Body of pancreas (tissue), 4 donors: ENCODE data around the gene TOB1. TPM values are rescaled to one million over a fixed set of nuclear protein-coding genes. Genes with fewer than 3 reads are reported as not detected.

Experiments used
- ATAC-seq: fragments of 150-250 bp; one replicate; pipeline ENCODE4 v1.9.1; 2016
- DNase-seq, 4 donors: peaks; one replicate each; pipeline ENCODE4 v3.0.0-alpha.2; 2019
- H3K27ac ChIP-seq, 4 donors: fragments of 200-600 bp; sonication (generic); 1 replicate in 3 of 4; 2 replicates in 1 of 4; pipeline versions ENCODE4 v1.5.1 to v1.6.1; 2016 to 2019; ENCODE audit warnings: mild to moderate bottlenecking in 1 of 4, mixed read lengths in 1 of 4, moderate library complexity in 1 of 4
- H3K27me3 ChIP-seq, 2 donors: fragments of 200-600 bp; sonication (generic); one replicate each; pipeline ENCODE4 v1.6.0; 2016; ENCODE audit warnings: mild to moderate bottlenecking in 1 of 2
- H3K36me3 ChIP-seq, 2 donors: fragments of 200-600 bp; sonication (generic); replicated peaks in 1 of 2; 2 replicates each; pipeline ENCODE4 v1.5.1; 2016; ENCODE audit warnings: low read depth in 2 of 2; ENCODE audit not compliant: insufficient read depth in 1 of 2
- H3K4me1 ChIP-seq: fragments of 200-600 bp; sonication (generic); one replicate; pipeline ENCODE4 v1.6.0; 2016
- H3K4me3 ChIP-seq, 2 donors: fragments of 200-600 bp; sonication (generic); 1 replicate in 1 of 2; 2 replicates in 1 of 2; pipeline ENCODE4 v1.5.1; 2016 to 2019
- H3K9me3 ChIP-seq, 3 donors: fragments of 200-600 bp; sonication (generic); 1 replicate in 2 of 3; 2 replicates in 1 of 3; pipeline ENCODE4 v1.5.1; 2016
- POLR2A ChIP-seq, 3 donors: fragments of 450-650 bp; IDR thresholded peaks; one replicate each; pipeline ENCODE4 v1.6.1; 2016; ENCODE audit warnings: antibody characterized with exemption in 3 of 3, mild to moderate bottlenecking in 2 of 3
- WGBS, 2 donors: methylation state at CpG; one replicate each; pipeline ENCODE4 v1.1.5; 2017; 5-methylcytosine and 5-hydroxymethylcytosine counted together
- intact Hi-C: fragments of 100-400 bp; cut with DNase I; formaldehyde crosslinking; loops from one replicate; pipeline ENCODE4 v1.15.1; 2023
- total RNA-seq, 2 donors: library from RNA; depleted of rRNA; stranded (reverse); fragments of >200 nt; gene quantifications; one replicate each; pipeline ENCODE4 v1.1.0, GENCODE V29; 2016
- TF ChIP-seq, protein P1 (sequence below), 7 experiments: fragments of 450-650 bp in 4 of 7; fragments of 200-600 bp in 3 of 7; sonication (generic) in 3 of 7; IDR thresholded peaks; one replicate each; pipeline ENCODE4 v1.5.1; 2016 to 2019; ENCODE audit warnings: antibody characterized with exemption in 7 of 7

Gene TOB1
- total RNA-seq, 2 donors from 2014 or later, result 36.8 to 46.1 TPM

DNA sequence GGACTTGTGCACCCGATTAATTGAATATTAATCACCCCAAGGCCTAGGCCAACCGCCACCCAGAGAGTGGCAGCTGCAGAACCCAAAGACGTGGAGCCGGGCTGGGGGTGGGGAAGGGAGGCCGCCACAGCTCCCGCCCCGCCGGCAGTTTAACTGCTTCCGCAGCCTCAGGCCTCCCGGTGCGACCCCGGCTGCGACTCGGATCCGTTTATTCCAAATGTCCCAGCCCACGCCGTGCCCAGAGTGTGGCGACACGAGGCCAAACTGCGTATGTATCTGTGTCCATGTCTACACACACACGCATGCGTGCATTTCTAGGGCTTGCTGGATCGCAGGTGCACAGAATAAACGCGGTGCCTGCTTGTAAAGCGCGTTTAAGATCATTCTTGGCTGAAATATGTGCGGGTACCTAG, 802 bp upstream of the TOB1 start:
- peaks cover under 1 to 6% of the 10 kb centered on the region in 2 donors for H3K36me3 ChIP-seq
- intact Hi-C loops, result no loop called here
- no peaks in the 10 kb centered on the region for H3K27me3 ChIP-seq
- TF ChIP-seq, protein P1, sequence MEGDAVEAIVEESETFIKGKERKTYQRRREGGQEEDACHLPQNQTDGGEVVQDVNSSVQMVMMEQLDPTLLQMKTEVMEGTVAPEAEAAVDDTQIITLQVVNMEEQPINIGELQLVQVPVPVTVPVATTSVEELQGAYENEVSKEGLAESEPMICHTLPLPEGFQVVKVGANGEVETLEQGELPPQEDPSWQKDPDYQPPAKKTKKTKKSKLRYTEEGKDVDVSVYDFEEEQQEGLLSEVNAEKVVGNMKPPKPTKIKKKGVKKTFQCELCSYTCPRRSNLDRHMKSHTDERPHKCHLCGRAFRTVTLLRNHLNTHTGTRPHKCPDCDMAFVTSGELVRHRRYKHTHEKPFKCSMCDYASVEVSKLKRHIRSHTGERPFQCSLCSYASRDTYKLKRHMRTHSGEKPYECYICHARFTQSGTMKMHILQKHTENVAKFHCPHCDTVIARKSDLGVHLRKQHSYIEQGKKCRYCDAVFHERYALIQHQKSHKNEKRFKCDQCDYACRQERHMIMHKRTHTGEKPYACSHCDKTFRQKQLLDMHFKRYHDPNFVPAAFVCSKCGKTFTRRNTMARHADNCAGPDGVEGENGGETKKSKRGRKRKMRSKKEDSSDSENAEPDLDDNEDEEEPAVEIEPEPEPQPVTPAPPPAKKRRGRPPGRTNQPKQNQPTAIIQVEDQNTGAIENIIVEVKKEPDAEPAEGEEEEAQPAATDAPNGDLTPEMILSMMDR (IDR thresholded peaks at IDR 0.05), result no peak
- TF ChIP-seq POLR2A (IDR thresholded peaks at IDR 0.05), result no peak
- peak overlapping the region; percentile 27 to 48 for H3K4me3 ChIP-seq
- ATAC-seq (peak; percentile 31), DNase-seq (peak; percentile 80 to 82 (median 80))
- peaks cover 32% of the 10 kb centered on the region for H3K4me1 ChIP-seq
- H3K27ac ChIP-seq, result peak overlapping the region; percentile 99 to 100 (median 100)
- H3K9me3 ChIP-seq, result no peaks in the 10 kb centered on the region
- WGBS, 2 donors, result 0% methylated on average over 12 to 28 of the region's 28 CpGs

DNA sequence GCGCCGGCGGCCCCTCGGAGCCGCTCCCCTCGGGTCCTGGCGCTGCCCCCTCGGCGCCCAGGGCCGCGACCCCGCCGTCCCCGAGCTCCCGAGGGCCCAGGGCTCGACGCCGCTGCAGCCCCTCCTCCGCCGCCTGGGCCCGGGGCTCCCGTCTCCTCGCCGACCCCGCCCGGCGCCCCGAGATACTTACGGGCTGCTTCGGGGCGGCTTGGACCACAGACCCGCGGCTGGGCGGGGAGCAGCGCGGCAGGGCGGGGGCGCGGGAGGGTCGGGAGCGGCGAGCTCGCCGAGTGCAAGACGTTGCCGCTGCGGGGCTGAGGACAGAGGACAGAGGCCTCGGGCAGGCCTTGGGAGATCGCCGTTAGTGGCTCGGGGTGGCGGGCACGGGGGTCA, 290 bp downstream of the TOB1 start:
- intact Hi-C loops, result no loop called here
- TF ChIP-seq, protein P1 (IDR thresholded peaks at IDR 0.05), result no peak
- no peak for TF ChIP-seq POLR2A (IDR thresholded peaks at IDR 0.05)
- ATAC-seq, result no peak
- peaks cover 34% of the 10 kb centered on the region for H3K4me1 ChIP-seq
- no peak for DNase-seq
- WGBS, 2 donors, result 1% methylated on average over 28 of the region's 53 CpGs; no CpG with 5 or more reads in 1 of the 2 donors
- peaks cover 3 to 6% of the 10 kb centered on the region in 2 donors for H3K36me3 ChIP-seq
- H3K4me3 ChIP-seq, result peak overlapping the region; percentile 83 to 99
- H3K27ac ChIP-seq, result peak overlapping the region; percentile 95 to 100 (median 99)
- no peaks in the 10 kb centered on the region for H3K27me3 ChIP-seq
- no peaks in the 10 kb centered on the region for H3K9me3 ChIP-seq

DNA sequence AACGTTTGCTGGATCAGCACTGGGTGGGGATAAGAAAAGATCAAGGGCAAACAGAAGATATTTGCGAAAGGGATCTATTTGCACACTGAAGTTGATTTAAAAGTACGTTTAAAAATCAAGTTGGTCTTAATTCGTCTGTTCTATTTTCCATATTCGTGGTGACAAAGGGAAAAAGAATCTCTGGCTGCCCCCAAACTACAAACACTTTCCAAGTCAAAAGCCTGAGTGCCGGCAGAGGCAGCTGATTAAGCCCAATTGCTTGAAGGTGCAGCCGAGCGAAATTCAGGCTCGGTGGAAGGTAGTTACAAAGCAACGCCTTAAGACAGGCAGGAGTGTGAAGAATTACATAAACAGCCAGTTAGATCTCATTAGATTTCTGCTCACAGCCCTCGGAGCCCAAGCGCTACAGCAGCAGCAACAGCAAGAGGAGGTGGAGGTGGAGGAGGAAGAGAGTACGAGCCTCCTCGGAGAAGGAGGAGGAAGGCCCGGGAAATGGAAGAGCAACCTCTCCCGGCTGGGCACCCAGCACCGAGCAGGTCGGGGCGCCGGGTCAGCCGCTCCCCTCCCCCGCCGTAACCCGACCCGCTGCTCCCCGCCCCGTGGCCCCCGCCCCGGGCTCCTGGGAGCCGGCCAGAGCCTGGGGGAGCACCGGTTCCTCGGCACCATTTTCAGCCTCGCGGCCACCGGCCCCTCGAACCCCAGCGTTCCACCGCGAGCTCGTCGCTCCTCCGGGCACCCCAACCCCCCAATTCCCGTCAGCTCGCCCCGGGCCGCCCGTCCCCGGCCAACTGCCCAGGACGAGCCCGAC, 890 bp downstream of the TOB1 start:
- WGBS, 2 donors, result 0 to 1% methylated on average over 20 to 49 of the region's 50 CpGs
- peak; percentile 10 for ATAC-seq
- TF ChIP-seq, protein P1 (IDR thresholded peaks at IDR 0.05), result no peak
- TF ChIP-seq POLR2A (IDR thresholded peaks at IDR 0.05), result peak in 2 of 3 donors; percentile 58 to 65
- peak overlapping the region; percentile 95 to 100 (median 99) for H3K27ac ChIP-seq
- H3K27me3 ChIP-seq, result no peaks in the 10 kb centered on the region
- peaks cover 40% of the 10 kb centered on the region for H3K4me1 ChIP-seq
- H3K9me3 ChIP-seq, result no peaks in the 10 kb centered on the region
- intact Hi-C loops, result no loop called here
- peak; percentile 71 to 82 (median 78) for DNase-seq
- H3K36me3 ChIP-seq, result peaks cover 3 to 6% of the 10 kb centered on the region in 2 donors
- peak overlapping the region; percentile 83 to 99 for H3K4me3 ChIP-seq

DNA sequence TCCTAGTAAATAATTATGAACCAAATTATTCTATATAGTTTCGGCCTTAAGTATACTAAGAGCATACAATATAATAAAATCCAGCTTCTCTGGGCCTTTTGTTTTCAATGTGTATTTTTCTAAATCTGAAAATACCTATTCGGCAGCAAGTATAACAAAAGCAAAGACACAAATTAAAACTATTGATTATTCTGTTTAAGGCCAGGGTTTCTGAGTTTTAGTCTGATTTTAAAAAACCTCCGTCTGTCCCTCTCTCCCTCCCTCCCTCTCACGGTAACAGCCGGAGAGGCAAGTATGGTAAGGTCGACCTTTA, 1.5 kb downstream of the TOB1 start:
- intact Hi-C loops, result no loop called here
- TF ChIP-seq POLR2A (IDR thresholded peaks at IDR 0.05), result no peak
- TF ChIP-seq, protein P1 (IDR thresholded peaks at IDR 0.05), result no peak
- 2 to 6% methylated on average over 6 of the region's 6 CpGs for WGBS, 2 donors

More for the DNA sequence above, 1.5 kb downstream of the TOB1 start:
- Histone ChIP-seq H3K27me3 (no peaks in the 10 kb centered on the region), H3K4me3 (peak overlapping the region; percentile 83 to 99), H3K27ac (peak overlapping the region; percentile 95 to 100 (median 99)), H3K4me1 (peaks cover 46% of the 10 kb centered on the region), H3K9me3 (no peaks in the 10 kb centered on the region), H3K36me3 (peaks cover 3 to 6% of the 10 kb centered on the region in 2 donors)
- DNase-seq (peak in 2 of 4 donors; percentile 30 to 36), ATAC-seq (no peak)
